HepG2 (cell line): ENCODE measurements around the gene SDHAF3. TPM values are rescaled to one million over a fixed set of nuclear protein-coding genes. Genes with fewer than 3 reads are reported as not detected.

ENCODE experiments used
- ATAC-seq: fragments of 200-7000 bp; cut with Tn5 transposase; 3 replicates; pipeline ENCODE4 v1.9.1; 2020; ENCODE audit warnings: mild to moderate bottlenecking, moderate library complexity
- BruUV-seq: library from RNA; stranded (reverse); fragments of 400-500 nt; replicated peaks from 2 replicates; lab custom pipeline; 2021; lab: Mats Ljungman, UMichigan
- CTCF ChIA-PET: fragments of 300-600 bp; formaldehyde crosslinking; extraction: SDS; loops from one replicate; lab custom pipeline; 2021; ENCODE audit warnings: low total read pairs, inconsistent platforms, low intra/inter-chr PET ratio; lab: Yijun Ruan, JAX
- POLR2A ChIA-PET: fragments of 350-600 bp; sonication (Branson Sonifier 250); formaldehyde crosslinking; loops from one replicate; lab custom pipeline; 2020; ENCODE audit warnings: antibody characterized with exemption, inconsistent platforms; lab: Yijun Ruan, JAX
- DNase-seq: peaks from one replicate; pipeline ENCODE4 v3.0.0-alpha.2; 2015; ENCODE audit warnings: low spot score
- FAIRE-seq: peaks from 3 replicates; lab custom pipeline; 2011; peaks lifted over from hg19 to GRCh38; lab: Jason Lieb, UNC
- H2AFZ ChIP-seq: one replicate; pipeline ENCODE4 v1.6.1; 2011; ENCODE audit warnings: low read length, inconsistent platforms
- H3K27ac ChIP-seq: fragments of 300-600 bp; 3 replicates; pipeline ENCODE4 v1.8.0; 2011; ENCODE audit warnings: mixed run types, mild to moderate bottlenecking, mixed read lengths, low read length, inconsistent platforms; ENCODE audit not compliant: insufficient read depth; ENCODE audit errors: extremely low read length
- H3K27me3 ChIP-seq, 2 experiments: fragments of 200-600 bp in 1 of 2; 2 replicates in 1 of 2; 3 replicates in 1 of 2; pipeline versions ENCODE4 v1.6.0 to v1.8.0; 2011; ENCODE audit warnings: low read length in 2 of 2, mild to moderate bottlenecking in 2 of 2, moderate library complexity in 2 of 2, inconsistent platforms in 1 of 2; ENCODE audit not compliant: insufficient read depth in 2 of 2, control insufficient read depth in 1 of 2
- H3K36me3 ChIP-seq, 2 experiments: fragments of 200-600 bp in 1 of 2; replicated peaks in 1 of 2; 2 replicates in 1 of 2; 3 replicates in 1 of 2; pipeline versions ENCODE4 v1.5.1 to v1.8.0; 2011; ENCODE audit warnings: low read length in 2 of 2, inconsistent platforms in 1 of 2; ENCODE audit not compliant: insufficient read depth in 2 of 2, control insufficient read depth in 1 of 2
- H3K4me1 ChIP-seq: 2 replicates; pipeline ENCODE4 v1.5.1; 2012; ENCODE audit warnings: low read length, inconsistent platforms; ENCODE audit not compliant: insufficient read depth
- H3K4me2 ChIP-seq: 2 replicates; pipeline ENCODE4 v1.6.0; 2011; ENCODE audit warnings: low read depth, low read length, inconsistent platforms
- H3K4me3 ChIP-seq, 3 experiments: fragments of 200-600 bp in 1 of 3; sonication (generic), shearing (Covaris generic) in 1 of 3; replicated peaks in 1 of 3; 2 replicates each; pipeline ENCODE4 v1.5.1; 2011 to 2016; ENCODE audit warnings: low read length in 3 of 3, inconsistent platforms in 2 of 3, low read depth in 2 of 3, mild to moderate bottlenecking in 2 of 3, control low read depth in 1 of 3, mixed read lengths in 1 of 3; ENCODE audit not compliant: insufficient read depth in 1 of 3
- H3K79me2 ChIP-seq: one replicate; pipeline ENCODE4 v1.6.1; 2011; ENCODE audit warnings: low read length, inconsistent platforms; ENCODE audit not compliant: insufficient read depth
- H3K9ac ChIP-seq: 2 replicates; pipeline ENCODE4 v1.6.0; 2011; ENCODE audit warnings: mild to moderate bottlenecking, low read depth, low read length, inconsistent platforms; ENCODE audit not compliant: insufficient read depth
- H3K9me3 ChIP-seq: 2 replicates; pipeline ENCODE4 v1.5.1; 2012; ENCODE audit warnings: mild to moderate bottlenecking, low read length
- H4K20me1 ChIP-seq: 2 replicates; pipeline ENCODE4 v1.6.0; 2011; ENCODE audit warnings: inconsistent platforms, mild to moderate bottlenecking, low read length, moderate library complexity; ENCODE audit not compliant: insufficient read depth
- ATF4 ChIP-seq, 2 experiments: fragments of 450-650 bp in 1 of 2; sonication (generic) in 1 of 2; formaldehyde crosslinking; IDR thresholded peaks; 2 replicates each; pipeline versions ENCODE4 v1.5.0 to v1.8.0; 2020 to 2022; ENCODE audit warnings: mild to moderate bottlenecking in 1 of 2, missing genetic modification reagents in 1 of 2
- BRCA1 ChIP-seq: sonication (generic); formaldehyde crosslinking; IDR thresholded peaks from 2 replicates; pipeline ENCODE4 v1.4.0; 2020; ENCODE audit warnings: missing genetic modification reagents
- DNMT1 ChIP-seq: sonication (generic); formaldehyde crosslinking; IDR thresholded peaks from 2 replicates; pipeline ENCODE4 v1.5.1; 2020; ENCODE audit warnings: mild to moderate bottlenecking, missing genetic modification reagents
- FOSL2 ChIP-seq: sonication (generic); formaldehyde crosslinking; IDR thresholded peaks from 2 replicates; pipeline ENCODE4 v1.4.0; 2020; ENCODE audit warnings: missing genetic modification reagents
- MAFG ChIP-seq: sonication (generic); formaldehyde crosslinking; IDR thresholded peaks from 2 replicates; pipeline ENCODE4 v1.5.1; 2020; ENCODE audit warnings: mild to moderate bottlenecking, missing genetic modification reagents
- NFE2L2 ChIP-seq: fragments of 150-350 bp; IDR thresholded peaks from 2 replicates; pipeline ENCODE4 v1.6.1; 2014; ENCODE audit warnings: low read length
- NFYB ChIP-seq: sonication (generic); formaldehyde crosslinking; IDR thresholded peaks from 2 replicates; pipeline ENCODE4 v1.4.0; 2020; ENCODE audit warnings: missing genetic modification reagents
- RFX3 ChIP-seq: IDR thresholded peaks from 2 replicates; pipeline ENCODE4 v1.6.1; 2016; ENCODE audit warnings: missing biosample characterization, missing genetic modification reagents
- SP1 ChIP-seq, 2 experiments: fragments of 450-650 bp in 1 of 2; sonication (generic) in 1 of 2; formaldehyde crosslinking in 1 of 2; IDR thresholded peaks; 2 replicates each; pipeline versions ENCODE4 v1.4.0 to v1.6.1; 2016 to 2020; ENCODE audit warnings: missing genetic modification reagents in 1 of 2
- SSRP1 ChIP-seq: IDR thresholded peaks from 2 replicates; pipeline ENCODE4 v1.6.1; 2016; ENCODE audit warnings: control low read depth
- UBTF ChIP-seq: sonication (generic); formaldehyde crosslinking; IDR thresholded peaks from 2 replicates; pipeline ENCODE4 v1.4.0; 2020; ENCODE audit warnings: mild to moderate bottlenecking, missing genetic modification reagents
- USF2 ChIP-seq, 2 experiments: sonication (generic) in 1 of 2; formaldehyde crosslinking in 1 of 2; IDR thresholded peaks; 2 replicates each; pipeline versions ENCODE4 v1.5.1 to v1.6.1; 2011 to 2020; ENCODE audit warnings: borderline replicate concordance in 1 of 2, low read depth in 1 of 2, low read length in 1 of 2, mild to moderate bottlenecking in 1 of 2, missing genetic modification reagents in 1 of 2, moderate library complexity in 1 of 2
- XRCC5 ChIP-seq: fragments of 200-400 bp; formaldehyde crosslinking; optimal IDR thresholded peaks from 2 replicates; pipeline ENCODE3; 2017; ENCODE audit warnings: mild to moderate bottlenecking, low read length
- ZBTB37 ChIP-seq: sonication (generic); formaldehyde crosslinking; IDR thresholded peaks from 2 replicates; pipeline ENCODE4 v1.4.0; 2020; ENCODE audit warnings: mild to moderate bottlenecking, missing genetic modification reagents
- ZFAT ChIP-seq: sonication (generic); formaldehyde crosslinking; conservative IDR thresholded peaks from 2 replicates; pipeline ENCODE4 v1.8.1; 2023; ENCODE audit warnings: missing genetic modification reagents, inconsistent platforms
- ZNF343 ChIP-seq: sonication (generic); formaldehyde crosslinking; IDR thresholded peaks from 2 replicates; pipeline ENCODE4 v1.4.0; 2020; ENCODE audit warnings: mild to moderate bottlenecking, missing genetic modification reagents
- ZNF552 ChIP-seq: sonication (generic); formaldehyde crosslinking; IDR thresholded peaks from 2 replicates; pipeline ENCODE4 v1.9.0; 2022; ENCODE audit warnings: missing genetic modification reagents, mild to moderate bottlenecking, borderline replicate concordance
- ZZZ3 ChIP-seq: sonication (generic); formaldehyde crosslinking; IDR thresholded peaks from 2 replicates; pipeline ENCODE4 v1.4.0; 2020; ENCODE audit warnings: missing genetic modification reagents, mild to moderate bottlenecking, borderline replicate concordance
- WGBS: methylation state at CpG from one replicate; pipeline ENCODE4 v1.1.6; 2017; ENCODE audit warnings: low lambda C conversion rate; 5-methylcytosine and 5-hydroxymethylcytosine counted together
- in situ Hi-C: cut with HindIII; loops from 2 replicates; pipeline ENCODE4 v1.10.0; 2017; ENCODE audit warnings: low pct_unique_long_range_greater_than_20kb; ENCODE audit not compliant: extremely low pct_ligation_motif_present
- intact Hi-C: fragments of 100-400 bp; cut with micrococcal nuclease; formaldehyde crosslinking; loops from one replicate; pipeline ENCODE4 v1.10.0; 2022; ENCODE audit not compliant: unreplicated experiment
- polyA plus RNA-seq, 8 experiments: library from polyadenylated mRNA; depleted of rRNA in 3 of 8; stranded (reverse) in 7 of 8; unstranded in 1 of 8; fragments of >200 nt; fragmentation: Illumina TruSeq in 4 of 8; extraction: Trizol in 4 of 8; gene quantifications; 2 replicates each; pipeline versions ENCODE4 v1.2.1 to v1.2.3, GENCODE V29; 2011 to 2016; ENCODE audit warnings: low read depth in 4 of 8, missing spikeins in 1 of 8, mixed read lengths in 1 of 8; ENCODE audit not compliant: insufficient read depth in 1 of 8
- total RNA-seq, 5 experiments: library from RNA; depleted of rRNA; stranded (reverse); fragments of >200 nt; fragmentation: Illumina TruSeq; extraction: Trizol; gene quantifications; 2 replicates each; pipeline ENCODE4 v1.2.3, GENCODE V29; 2016; ENCODE audit warnings: low read depth in 1 of 5

Gene SDHAF3
- total and polyA plus RNA-seq, 2 of the 13 experiments (the other 11 are each of a cell fraction or from before 2014, with no cell fraction given): 15.2 to 32.6 TPM

- no peak for TF ChIP-seq DNMT1 (CRISPR knock-in tag)
- no peak for TF ChIP-seq RFX3 (CRISPR knock-in tag)
- TF ChIP-seq MAFG: 0 out of 2 replicates have a peak, but pooled peaks have one; percentile 27
- no peak for TF ChIP-seq SSRP1
- no peak for TF ChIP-seq SP1 (IDR thresholded peaks at IDR 0.05)
- TF ChIP-seq SP1 (CRISPR knock-in tag; IDR thresholded peaks at IDR 0.05): no peak
- no peak for TF ChIP-seq NFYB
- TF ChIP-seq ZFAT: no peak
- TF ChIP-seq ZNF552 (CRISPR knock-in tag): no peak
- TF ChIP-seq NFE2L2: peak; percentile 52; the same call in 1 of the 2 replicates
- no peak for TF ChIP-seq USF2 (IDR thresholded peaks at IDR 0.05; ENCODE audit: low read depth, low read length)
- TF ChIP-seq USF2 (CRISPR knock-in tag; IDR thresholded peaks at IDR 0.05; ENCODE audit: borderline replicate concordance): no peak
- TF ChIP-seq ATF4 (CRISPR knock-in tag; IDR thresholded peaks at IDR 0.05): no peak
- no peak for TF ChIP-seq ZBTB37 (CRISPR knock-in tag)
- no peak for TF ChIP-seq ZZZ3 (CRISPR knock-in tag)
- TF ChIP-seq FOSL2 (CRISPR knock-in tag): peak; percentile 62
- TF ChIP-seq BRCA1 (CRISPR knock-in tag): no peak
- no peak for TF ChIP-seq ZNF343 (CRISPR knock-in tag)
- no peak for TF ChIP-seq UBTF (CRISPR knock-in tag)
- no peak for TF ChIP-seq XRCC5
- intact Hi-C loops (no loop called here), in situ Hi-C loops (no loop called here)
- Histone ChIP-seq H2AFZ (no peak overlapping the region), H4K20me1 (no peaks in the 10 kb centered on the region), H3K4me3 (0 out of 6 replicates have a peak overlapping the region, but pooled peaks of 1 of the 3 experiments have one; percentile 18), H3K9ac (no peak overlapping the region), H3K27ac (no peak overlapping the region), H3K4me1 (no peaks in the 10 kb centered on the region), H3K27me3 (peaks cover 0 to 3% of the 10 kb centered on the region in 2 experiments; a peak in 2 of 5 replicates), H3K79me2 (no peaks in the 10 kb centered on the region), H3K9me3 (no peaks in the 10 kb centered on the region), H3K4me2 (peak overlapping the region; percentile 8; the same call in 1 of the 2 replicates), H3K36me3 (no peaks in the 10 kb centered on the region)
- DNase-seq (peak; percentile 25), ATAC-seq (peak; percentile 29; the same call in 2 of the 3 replicates), FAIRE-seq (no peak)
- 7% methylated on average over 2 of the region's 7 CpGs for WGBS
- no TSS peak for BruUV-seq
- ChIA-PET CTCF (no interaction called here), POLR2A (no interaction called here)
Observed at GRCh38 chr7:97075928-97076327, 41.6 kb upstream of the SDHAF3 start.
